D721Med (cell line): ENCODE measurements around the gene CASZ1.

Source experiments
- DNase-seq: peaks from one replicate; pipeline ENCODE4 v3.0.0; 2011; ENCODE audit warnings: low spot score; ENCODE audit not compliant: insufficient read length
- FAIRE-seq: peaks from 2 replicates; lab custom pipeline; 2011; peaks lifted over from hg19 to GRCh38; lab: Jason Lieb, UNC
- CTCF ChIP-seq: IDR thresholded peaks from 2 replicates; pipeline ENCODE4 v1.5.1; 2012; ENCODE audit warnings: mild to moderate bottlenecking, control low read depth; ENCODE audit not compliant: insufficient read depth; ENCODE audit errors: missing control alignments

Gene CASZ1

GRCh38 chr1:10745886-10746455 is 50.5 kb downstream of the CASZ1 start:
- no peak for TF ChIP-seq CTCF
- FAIRE-seq = no peak

GRCh38 chr1:10745383-10745782 is 51.1 kb downstream of the CASZ1 start:
- DNase-seq (no peak), FAIRE-seq (no peak)
- TF ChIP-seq CTCF = no peak

More at GRCh38 chr1:10745886-10746455, 50.5 kb downstream of the CASZ1 start:
- no peak for DNase-seq

GRCh38 chr1:10744654-10745238 is 51.7 kb downstream of the CASZ1 start:
- no peak for TF ChIP-seq CTCF
- FAIRE-seq = no peak
- DNase-seq = no peak

- DNase-seq (no peak), FAIRE-seq (no peak)
- no peak for TF ChIP-seq CTCF
Observed at GRCh38 chr1:10744029-10744428, 52.4 kb downstream of the CASZ1 start.

GRCh38 chr1:10741696-10742095 is 54.8 kb downstream of the CASZ1 start:
- no peak for FAIRE-seq

GRCh38 chr1:10740123-10740522 is 56.3 kb downstream of the CASZ1 start:
- FAIRE-seq (no peak), DNase-seq (no peak)
- no peak for TF ChIP-seq CTCF

More at GRCh38 chr1:10741696-10742095, 54.8 kb downstream of the CASZ1 start:
- TF ChIP-seq CTCF = no peak
- no peak for DNase-seq

GRCh38 chr1:10739589-10739988 is 56.9 kb downstream of the CASZ1 start:
- no peak for TF ChIP-seq CTCF
- DNase-seq (no peak), FAIRE-seq (no peak)
